Germinal center (tissue), 1 donor: ENCODE measurements around the gene TYW5.
A peak's percentile ranks its signal among the peaks of the same experiment; 100 is the strongest.

Experiments
- DNase-seq: peaks from one replicate; pipeline ENCODE4 v3.0.0; 2012; ENCODE audit warnings: mixed read lengths, low spot score

TYW5 gene

DNA sequence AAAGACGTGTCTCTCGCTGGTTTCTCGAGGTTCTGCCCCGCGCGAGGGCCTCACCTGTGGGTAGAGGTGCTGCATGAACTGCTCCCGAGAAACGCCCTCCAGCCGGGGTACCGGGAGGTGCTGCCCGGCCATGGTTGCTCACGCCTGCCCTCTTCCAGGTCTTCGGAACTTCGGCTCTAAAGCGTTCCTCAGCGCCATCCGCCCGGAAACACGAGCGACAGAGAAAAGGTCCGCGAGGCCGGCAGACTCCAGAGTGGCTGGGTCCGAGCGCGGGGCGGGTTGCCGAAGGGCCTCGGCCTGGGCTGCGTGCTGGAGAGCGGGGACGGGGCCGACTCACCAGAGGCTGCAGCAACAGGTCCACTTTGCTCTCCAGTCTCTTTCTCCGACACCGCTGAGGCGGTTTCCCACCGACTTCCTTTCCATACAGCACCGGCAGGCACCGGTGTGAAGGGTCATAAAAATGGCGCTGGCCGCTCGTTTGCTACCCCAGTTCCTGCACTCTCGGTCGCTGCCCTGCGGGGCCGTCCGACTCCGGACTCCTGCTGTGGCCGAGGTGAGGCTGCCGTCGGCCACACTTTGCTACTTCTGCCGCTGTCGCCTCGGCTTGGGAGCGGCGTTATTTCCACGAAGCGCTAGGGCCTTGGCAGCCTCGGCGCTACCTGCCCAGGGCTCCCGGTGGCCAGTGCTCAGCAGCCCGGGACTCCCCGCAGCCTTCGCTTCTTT, at the start of gene TYW5, which contains the start of gene MAIP1:
TSS of gene TYW5 (minus strand) at position 153 of the 723 bp plus-strand sequence. CDS start at position 132, 21 bp downstream.
TSS of gene MAIP1 (plus strand) at position 244 of the 723 bp plus-strand sequence. CDS start at position 461, 217 bp downstream.
- DNase-seq, result peak; percentile 80

DNA sequence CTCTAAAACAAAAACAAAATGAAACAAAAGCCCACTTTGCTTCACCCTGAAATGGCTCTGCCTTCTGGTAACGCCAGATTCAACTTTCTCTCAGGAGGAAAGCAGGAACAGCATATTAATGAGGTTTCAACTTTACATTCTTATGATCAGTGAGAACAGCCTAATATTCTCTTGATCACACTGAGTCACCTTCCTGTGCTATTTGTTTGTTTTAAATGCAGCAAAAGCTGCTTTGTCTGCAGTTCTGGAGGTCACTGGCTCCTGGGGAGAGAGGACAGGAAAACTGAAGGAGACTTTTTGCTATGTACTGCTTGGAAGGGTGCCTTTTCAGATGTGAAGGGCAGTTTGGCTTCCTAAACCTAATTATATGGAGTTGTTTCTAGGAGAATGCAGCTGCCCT, 48.2 kb upstream of the TYW5 start:
- DNase-seq, result no peak

GRCh38 chr2:200000444-200001163, 45.3 kb upstream of the TYW5 start:
- DNase-seq, result no peak

DNA sequence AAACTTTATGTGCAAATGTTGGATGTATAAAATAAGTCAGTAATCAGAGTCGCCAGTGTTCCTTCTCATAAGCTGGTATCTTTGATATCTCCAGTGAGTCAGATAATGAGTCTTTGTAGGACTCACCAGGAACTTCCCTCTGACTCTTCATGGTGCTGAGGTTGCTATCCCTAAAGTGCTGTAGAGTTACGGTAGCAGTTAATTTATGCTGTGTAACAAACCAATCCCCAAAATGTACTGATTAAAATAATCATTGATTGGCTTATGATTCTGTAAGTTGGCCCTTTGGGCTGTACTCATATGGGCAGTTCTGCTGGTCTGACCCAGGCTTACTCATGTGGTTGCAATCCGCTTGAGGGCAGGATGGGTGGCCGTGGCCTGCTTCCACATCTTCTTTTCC, 43.9 kb upstream of the TYW5 start:
- no peak for DNase-seq

GRCh38 chr2:199997296-199997695, 42.0 kb upstream of the TYW5 start:
- DNase-seq, result no peak

DNA sequence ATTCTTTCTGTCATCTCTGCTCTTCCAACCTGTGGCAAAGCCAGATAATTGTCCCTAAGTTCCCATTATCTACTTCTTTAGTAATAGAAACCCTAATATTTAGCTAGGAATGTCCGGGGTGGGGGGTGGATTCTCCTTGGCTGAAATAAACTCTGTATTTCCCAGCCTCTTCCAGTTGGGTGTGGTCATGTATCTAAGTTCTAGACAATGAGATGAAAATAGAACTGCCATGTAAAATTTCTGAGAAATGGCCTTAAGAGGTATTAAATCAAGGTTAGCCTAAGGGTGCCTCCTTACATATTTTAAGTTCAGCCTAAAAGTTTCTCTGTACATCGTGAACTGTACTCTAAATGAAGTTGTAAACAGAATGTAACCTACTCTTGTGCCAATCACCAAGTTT, 39.6 kb upstream of the TYW5 start:
- DNase-seq, result no peak

DNA sequence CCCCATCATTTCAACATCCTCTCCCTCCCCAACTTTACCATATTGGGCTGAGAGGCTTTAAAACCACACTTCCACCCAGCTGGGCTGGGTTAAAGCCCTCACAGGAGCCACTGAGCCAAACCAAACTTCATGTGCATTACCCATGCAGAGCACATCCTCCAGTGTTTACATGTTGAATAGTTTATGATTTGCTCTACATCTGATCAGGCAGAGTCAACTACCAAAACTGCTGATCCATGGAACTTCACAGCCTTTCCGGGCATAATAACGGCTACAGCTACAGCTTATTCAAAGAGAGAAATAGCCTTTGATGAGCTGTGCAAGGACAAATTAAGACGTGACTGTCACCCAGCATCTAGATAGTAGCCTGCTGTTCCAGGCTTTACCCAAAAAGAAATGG, 39.1 kb upstream of the TYW5 start:
- DNase-seq, result no peak

DNA sequence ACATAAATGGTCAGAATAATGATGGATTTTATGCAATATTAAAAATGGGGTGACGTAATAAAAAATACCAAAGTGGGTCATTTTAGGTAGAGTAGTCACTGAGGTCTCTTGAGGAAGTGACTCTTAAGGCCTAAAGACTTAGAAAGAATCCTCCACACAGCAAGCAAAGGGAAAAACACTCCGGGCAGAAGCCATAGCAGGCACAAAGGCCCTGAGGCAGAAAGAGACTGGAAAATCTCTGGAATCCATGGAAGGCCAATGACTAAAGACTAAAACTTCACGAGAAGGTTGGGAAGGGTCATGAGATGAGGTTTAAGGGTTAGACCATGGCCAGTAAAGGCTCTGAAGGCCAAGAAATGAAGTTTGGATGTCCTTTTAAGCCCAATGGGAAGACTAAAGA, 37.0 kb upstream of the TYW5 start:
- no peak for DNase-seq

GRCh38 chr2:199991691-199992090, 36.4 kb upstream of the TYW5 start:
- no peak for DNase-seq

GRCh38 chr2:199989822-199990221, 34.5 kb upstream of the TYW5 start:
- no peak for DNase-seq

GRCh38 chr2:199988151-199988550, 32.9 kb upstream of the TYW5 start:
- DNase-seq, result no peak

- DNase-seq, result no peak
Measured at GRCh38 chr2:199987586-199987985, 32.3 kb upstream of the TYW5 start.

- DNase-seq, result peak; percentile 38
Measured at GRCh38 chr2:199985625-199986207, 30.4 kb upstream of the TYW5 start.

- DNase-seq, result no peak
Measured at GRCh38 chr2:199984755-199985154, 29.5 kb upstream of the TYW5 start.

DNA sequence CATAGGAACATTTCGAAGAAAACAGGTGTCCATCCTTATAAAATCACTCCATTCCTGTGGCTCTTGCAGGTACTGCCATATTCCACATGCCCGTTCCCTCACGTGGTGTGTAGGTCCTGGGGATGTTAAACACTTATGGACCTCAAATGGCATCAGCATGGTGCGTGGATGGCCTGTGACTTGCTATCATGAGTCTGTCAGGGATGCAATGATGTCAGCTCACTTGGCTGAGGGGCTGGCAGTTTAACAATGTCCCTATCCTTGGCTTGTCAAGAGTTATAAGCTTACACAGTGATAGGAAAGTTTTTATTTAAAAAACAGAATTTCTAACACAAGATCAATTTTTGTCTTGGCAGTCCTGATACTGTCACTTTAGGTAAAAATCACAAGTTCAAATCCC, 28.9 kb upstream of the TYW5 start:
- DNase-seq, result no peak

DNA sequence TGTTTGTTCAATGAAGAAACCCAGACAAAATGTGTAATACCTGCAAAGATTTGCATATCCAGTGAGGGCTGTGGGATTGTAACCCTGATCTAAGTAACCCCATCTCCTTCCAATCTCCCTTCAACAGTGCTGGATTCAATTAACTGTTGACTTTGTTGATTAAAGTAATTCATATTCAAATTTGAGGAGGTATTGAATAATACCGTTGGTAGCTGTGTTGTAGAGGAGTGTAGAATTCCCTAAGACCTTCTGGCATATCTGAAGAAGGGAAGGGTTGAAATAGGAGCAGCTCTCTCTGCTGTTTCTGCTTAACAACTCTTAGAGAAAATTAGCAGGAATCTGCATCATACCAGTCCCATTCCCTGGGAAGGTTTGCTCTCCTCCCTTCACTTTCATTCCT, 28.2 kb upstream of the TYW5 start:
- no peak for DNase-seq

GRCh38 chr2:199982126-199982843, 27.0 kb upstream of the TYW5 start:
- no peak for DNase-seq

DNA sequence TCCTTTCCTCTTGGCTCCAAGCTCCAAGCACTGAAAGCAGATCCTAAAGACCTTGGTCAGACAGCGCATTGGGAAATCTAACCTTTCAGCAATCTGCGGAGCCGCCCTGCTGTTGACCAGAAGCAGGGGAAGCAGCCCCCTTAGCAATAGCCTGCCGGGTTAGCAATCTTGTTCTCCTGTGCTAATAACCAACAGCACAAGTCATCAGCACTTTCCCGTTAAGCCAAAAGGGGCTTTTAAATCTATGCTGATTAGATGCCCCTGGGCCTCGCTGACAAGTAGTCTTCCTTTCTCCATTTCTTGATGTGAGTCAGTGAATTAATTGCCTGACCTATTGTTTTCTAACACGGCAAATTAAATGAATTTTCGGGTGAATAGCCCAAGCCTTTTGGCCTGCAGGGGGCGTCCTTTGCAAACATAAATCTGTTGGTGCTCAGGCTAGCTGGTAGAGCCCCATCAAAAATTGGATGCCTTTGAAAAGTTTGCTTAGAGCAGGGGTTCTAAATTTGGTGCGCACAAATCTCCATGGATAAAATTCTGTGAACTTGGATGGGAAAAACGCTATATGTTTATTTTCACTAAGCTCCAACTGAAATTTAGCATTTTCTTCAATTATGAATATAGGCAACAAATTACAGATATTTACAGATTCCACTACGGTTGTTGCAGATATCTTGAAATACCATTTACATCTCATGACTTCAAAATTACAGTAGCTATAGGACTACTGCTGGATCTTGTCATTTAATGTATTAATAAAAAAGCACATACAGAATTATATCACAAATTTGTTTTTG, 24.7 kb upstream of the TYW5 start:
- peak; percentile 30 for DNase-seq

- no peak for DNase-seq
Measured at GRCh38 chr2:199979398-199979797, 24.1 kb upstream of the TYW5 start.

DNA sequence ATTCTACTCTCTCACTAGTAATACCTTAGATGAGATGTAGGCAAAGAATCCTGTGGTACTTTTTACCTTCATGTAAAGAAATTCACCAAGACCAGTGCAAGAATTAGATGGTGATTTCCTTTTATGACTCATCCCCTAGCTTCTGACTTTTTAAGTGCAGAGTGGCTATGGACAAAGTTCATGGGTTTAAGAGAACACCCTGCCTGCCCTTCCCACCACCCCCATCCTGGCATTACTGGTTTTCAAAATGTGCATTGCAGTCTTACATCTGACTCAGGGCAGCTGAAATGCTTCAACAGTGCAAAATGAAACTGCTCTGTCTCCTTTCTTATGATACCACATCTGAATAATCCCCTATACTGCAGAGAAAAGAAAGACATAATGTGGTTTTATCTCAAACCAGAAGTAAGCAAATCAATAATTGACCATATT, 22.7 kb upstream of the TYW5 start:
- DNase-seq, result no peak

DNA sequence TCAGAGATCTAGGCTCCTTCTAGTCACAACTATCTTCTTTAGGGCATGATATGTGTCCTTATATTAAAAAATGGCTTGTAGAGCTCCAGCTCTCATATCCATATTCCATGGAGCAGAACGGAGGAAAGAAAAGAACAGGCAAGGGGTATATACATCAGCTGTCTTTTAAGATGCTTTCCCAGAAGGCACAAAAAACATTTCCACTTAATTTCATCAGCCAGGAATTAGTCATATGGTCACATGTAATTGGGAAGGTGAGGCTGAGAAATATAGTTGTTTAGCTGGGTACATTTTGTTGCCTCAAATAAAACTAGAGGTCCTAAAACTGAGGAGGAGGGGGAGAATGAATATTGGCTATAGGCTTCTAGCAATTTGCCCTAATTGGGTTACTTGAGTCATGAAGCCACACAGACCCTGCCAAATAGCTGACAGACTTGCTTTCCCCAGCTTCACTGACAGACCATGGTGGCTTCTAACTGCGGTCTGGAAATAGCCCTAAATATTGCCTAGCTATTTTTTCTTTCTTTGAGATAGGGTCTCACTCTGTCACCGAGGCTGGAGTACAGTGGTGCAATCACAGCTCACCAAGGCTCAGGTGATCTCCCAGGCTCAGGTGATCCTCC, 20.1 kb upstream of the TYW5 start:
- DNase-seq, result no peak
